ENCODE results near the gene CAPN13.
A peak's percentile ranks its signal among the peaks of the same experiment; 100 is the strongest.

The CAPN13 gene

GRCh38 chr2:30721668-30722647 lies 85.3 kb downstream of the CAPN13 start:
- DNase-seq, result no peak

- no peak for DNase-seq
Observed at GRCh38 chr2:30721241-30721640, 86.0 kb downstream of the CAPN13 start.

GRCh38 chr2:30717081-30717650 lies 90.1 kb downstream of the CAPN13 start:
- no peak for DNase-seq

GRCh38 chr2:30716123-30716900 lies 90.9 kb downstream of the CAPN13 start:
- DNase-seq, result no peak

GRCh38 chr2:30714811-30715709 lies 92.2 kb downstream of the CAPN13 start:
- DNase-seq, result no peak

- no peak for DNase-seq
Observed at GRCh38 chr2:30713698-30714097, 93.5 kb downstream of the CAPN13 start.

- DNase-seq, result peak; percentile 73
Observed at GRCh38 chr2:30711646-30712085, 95.6 kb downstream of the CAPN13 start.

- no peak for DNase-seq
Observed at GRCh38 chr2:30710461-30710860, 96.8 kb downstream of the CAPN13 start.

GRCh38 chr2:30710016-30710415 lies 97.2 kb downstream of the CAPN13 start:
- DNase-seq, result no peak

- DNase-seq, result no peak
Observed at GRCh38 chr2:30709516-30709915, 97.7 kb downstream of the CAPN13 start.

GRCh38 chr2:30708491-30709290 lies 98.6 kb downstream of the CAPN13 start:
- DNase-seq, result no peak

- no peak for DNase-seq
Observed at GRCh38 chr2:30707304-30707903, 99.8 kb downstream of the CAPN13 start.

GRCh38 chr2:30706534-30707303 lies 100.5 kb downstream of the CAPN13 start:
- peak; percentile 47 for DNase-seq

GRCh38 chr2:30705711-30706533 lies 101.3 kb downstream of the CAPN13 start:
- DNase-seq, result no peak

GRCh38 chr2:30705056-30705455 lies 102.2 kb downstream of the CAPN13 start:
- no peak for DNase-seq

- DNase-seq, result no peak
Observed at GRCh38 chr2:30704309-30705020, 102.8 kb downstream of the CAPN13 start.

- DNase-seq, result no peak
Observed at GRCh38 chr2:30702694-30703093, 104.6 kb downstream of the CAPN13 start.

- DNase-seq, result no peak
Observed at GRCh38 chr2:30701782-30702181, 105.5 kb downstream of the CAPN13 start.

All from COR-L47 (cell line).